BLaER1 (cell line): ENCODE measurements around the gene ZIC5.

ENCODE experiments used
- H3K27ac ChIP-seq: shearing (Covaris generic); formaldehyde crosslinking; 2 replicates; pipeline ENCODE4 v1.8.1; 2022
- H3K27me3 ChIP-seq: shearing (Covaris generic); formaldehyde crosslinking; 2 replicates; pipeline ENCODE4 v1.8.1; 2022
- H3K36me3 ChIP-seq: shearing (Covaris generic); formaldehyde crosslinking; 2 replicates; pipeline ENCODE4 v1.8.1; 2022
- H3K4me1 ChIP-seq: shearing (Covaris generic); formaldehyde crosslinking; 2 replicates; pipeline ENCODE4 v1.8.1; 2022
- H3K4me2 ChIP-seq: shearing (Covaris generic); formaldehyde crosslinking; 2 replicates; pipeline ENCODE4 v1.8.1; 2022
- H3K4me3 ChIP-seq: shearing (Covaris generic); formaldehyde crosslinking; 2 replicates; pipeline ENCODE4 v1.8.1; 2022
- H3K9ac ChIP-seq: shearing (Covaris generic); formaldehyde crosslinking; 2 replicates; pipeline ENCODE4 v1.8.1; 2022
- H3K9me3 ChIP-seq: shearing (Covaris generic); formaldehyde crosslinking; 2 replicates; pipeline ENCODE4 v1.8.1; 2022
- H4K20me1 ChIP-seq: shearing (Covaris generic); formaldehyde crosslinking; 2 replicates; pipeline ENCODE4 v1.8.1; 2022
- Cebpa-rat ChIP-seq: shearing (Covaris generic); IDR thresholded peaks from 2 replicates; pipeline ENCODE4 v1.8.1; 2022

The ZIC5 gene

GRCh38 chr13:99913167-99913566, 58.4 kb downstream of the ZIC5 start:
- no peak overlapping the region for H3K27ac ChIP-seq
- no peaks in the 10 kb centered on the region for H3K4me1 ChIP-seq
- no peak for TF ChIP-seq Cebpa-rat
- no peaks in the 10 kb centered on the region for H3K36me3 ChIP-seq
- H3K27me3 ChIP-seq: no peaks in the 10 kb centered on the region
- H3K4me3 ChIP-seq: no peak overlapping the region
- no peaks in the 10 kb centered on the region for H3K9me3 ChIP-seq
- H3K4me2 ChIP-seq: no peak overlapping the region
- H4K20me1 ChIP-seq: no peaks in the 10 kb centered on the region
- no peak overlapping the region for H3K9ac ChIP-seq
